Breast epithelium (tissue), 3 donors: ENCODE results near the gene IDH3A.

Source experiments
- POLR2A ChIP-seq: fragments of 450-650 bp; IDR thresholded peaks from one replicate; pipeline ENCODE4 v1.6.1; 2016; ENCODE audit warnings: antibody characterized with exemption, mild to moderate bottlenecking, moderate library complexity
- POLR2AphosphoS5 ChIP-seq, 3 donors: sonication (generic); formaldehyde crosslinking; IDR thresholded peaks; one replicate each; pipeline ENCODE4 v1.6.1; 2017; ENCODE audit warnings: antibody characterized with exemption in 3 of 3
- TF ChIP-seq, protein P1 (sequence below), 3 donors: fragments of 450-650 bp; IDR thresholded peaks; one replicate each; pipeline ENCODE4 v1.5.1; 2016 to 2017; ENCODE audit warnings: antibody characterized with exemption in 3 of 3, mild to moderate bottlenecking in 3 of 3, moderate library complexity in 3 of 3

DNA sequence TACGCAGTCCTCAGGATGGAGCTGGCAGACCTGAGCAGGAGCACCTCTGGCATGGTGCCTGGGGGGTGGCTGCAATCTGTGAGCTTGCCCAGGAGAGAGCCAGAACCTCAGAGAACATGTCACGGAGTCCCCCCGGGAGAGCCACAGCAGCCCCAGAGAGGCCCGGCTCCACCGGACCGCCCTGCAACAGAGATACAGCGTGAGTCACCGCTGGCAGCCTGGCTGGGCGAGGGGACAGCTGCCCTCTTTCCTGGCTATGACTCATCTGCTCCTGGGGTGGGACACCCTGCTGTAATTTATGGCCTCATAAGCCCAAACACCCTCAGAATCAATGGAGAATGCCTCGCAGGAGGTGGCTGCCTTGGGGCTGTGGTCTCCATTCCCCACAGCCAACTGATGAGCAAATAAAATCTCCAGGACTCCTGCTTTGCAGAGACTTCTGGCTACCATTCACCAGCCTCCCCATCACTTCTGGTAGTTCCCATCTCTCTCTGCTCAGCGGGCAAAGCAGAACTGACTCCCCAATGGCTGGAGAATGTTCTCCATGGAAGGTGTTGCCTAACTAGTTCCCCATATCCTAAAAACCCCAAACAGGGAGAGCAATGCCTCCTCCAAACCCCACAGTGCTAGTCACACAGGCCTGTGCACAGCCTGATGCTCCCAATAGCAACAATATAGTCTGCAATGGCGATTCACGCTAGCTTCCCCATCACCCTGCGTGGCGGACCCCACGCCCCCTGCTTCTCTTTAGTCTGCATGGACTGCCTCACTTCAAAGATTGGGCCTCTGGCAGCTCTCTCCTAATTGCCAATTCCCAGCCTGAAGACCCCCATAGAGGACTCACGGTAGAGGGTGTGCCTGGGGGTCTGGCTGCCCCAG, 63.6 kb downstream of the IDH3A start:
- TF ChIP-seq POLR2AphosphoS5 (IDR thresholded peaks at IDR 0.05) = no peak
- TF ChIP-seq, protein P1, sequence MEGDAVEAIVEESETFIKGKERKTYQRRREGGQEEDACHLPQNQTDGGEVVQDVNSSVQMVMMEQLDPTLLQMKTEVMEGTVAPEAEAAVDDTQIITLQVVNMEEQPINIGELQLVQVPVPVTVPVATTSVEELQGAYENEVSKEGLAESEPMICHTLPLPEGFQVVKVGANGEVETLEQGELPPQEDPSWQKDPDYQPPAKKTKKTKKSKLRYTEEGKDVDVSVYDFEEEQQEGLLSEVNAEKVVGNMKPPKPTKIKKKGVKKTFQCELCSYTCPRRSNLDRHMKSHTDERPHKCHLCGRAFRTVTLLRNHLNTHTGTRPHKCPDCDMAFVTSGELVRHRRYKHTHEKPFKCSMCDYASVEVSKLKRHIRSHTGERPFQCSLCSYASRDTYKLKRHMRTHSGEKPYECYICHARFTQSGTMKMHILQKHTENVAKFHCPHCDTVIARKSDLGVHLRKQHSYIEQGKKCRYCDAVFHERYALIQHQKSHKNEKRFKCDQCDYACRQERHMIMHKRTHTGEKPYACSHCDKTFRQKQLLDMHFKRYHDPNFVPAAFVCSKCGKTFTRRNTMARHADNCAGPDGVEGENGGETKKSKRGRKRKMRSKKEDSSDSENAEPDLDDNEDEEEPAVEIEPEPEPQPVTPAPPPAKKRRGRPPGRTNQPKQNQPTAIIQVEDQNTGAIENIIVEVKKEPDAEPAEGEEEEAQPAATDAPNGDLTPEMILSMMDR (IDR thresholded peaks at IDR 0.05) = no peak
- TF ChIP-seq POLR2A = no peak
